ENCODE results near the gene RBM8A.

Gene RBM8A

DNA sequence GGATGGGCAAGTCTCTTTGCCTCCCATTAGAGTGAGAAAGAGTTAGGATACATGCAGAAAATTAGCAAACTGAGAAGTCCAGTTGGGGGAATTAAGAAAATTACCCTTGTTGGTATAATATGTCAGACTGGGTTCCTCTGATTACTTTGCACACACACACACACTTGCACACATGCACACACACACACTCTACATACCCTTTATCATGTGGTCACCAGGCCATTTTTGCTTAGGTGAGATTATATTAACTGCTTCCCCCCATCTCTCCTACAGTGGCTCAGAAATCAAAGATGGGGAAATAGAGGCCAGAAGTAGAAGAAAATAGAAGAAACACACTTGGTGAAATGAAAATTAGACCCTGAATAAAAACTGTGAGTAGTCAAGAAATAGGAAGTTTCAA lies 31.4 kb upstream of the RBM8A start:
- TF ChIP-seq POLR2AphosphoS5 (IDR thresholded peaks at IDR 0.05; ENCODE audit: borderline replicate concordance, low read depth, low read length) (no peak), EZH2 (IDR thresholded peaks at IDR 0.05) (no peak), FOXP2 (optimal IDR thresholded peaks at IDR 0.05; ENCODE audit: control extremely low read depth, extremely low read length, insufficient read depth) (no peak)
- DNase-seq (ENCODE audit: low read depth, low spot score) = no peak
- H3K27ac ChIP-seq = no peak overlapping the region
- H3K9me3 ChIP-seq (ENCODE audit: low read depth, low read length) = no peaks in the 10 kb centered on the region
- H3K9ac ChIP-seq (ENCODE audit: insufficient read length) = no peak overlapping the region
- no peaks in the 10 kb centered on the region for H3K36me3 ChIP-seq (ENCODE audit: insufficient read depth, low read length)
- no peak overlapping the region for H3K4me3 ChIP-seq

GRCh38 chr1:145957443-145958319 lies 30.4 kb upstream of the RBM8A start, which contains the start of gene LIX1L:
TSS of gene LIX1L (minus strand) at chr1:145958017. CDS start at chr1:145957927, 90 bp downstream.
- H3K4me3 ChIP-seq = peak within 1 kb of the TSS; percentile 88
- peak; percentile 81 for TF ChIP-seq POLR2AphosphoS5 (IDR thresholded peaks at IDR 0.05; ENCODE audit: borderline replicate concordance, low read depth, low read length)
- no peak for TF ChIP-seq EZH2 (IDR thresholded peaks at IDR 0.05)
- peak within 1 kb of the TSS; percentile 79 for H3K27ac ChIP-seq
- H3K9me3 ChIP-seq (ENCODE audit: low read depth, low read length) = no peaks in the 10 kb centered on the region
- H3K36me3 ChIP-seq (ENCODE audit: insufficient read depth, low read length) = no peaks in the 10 kb centered on the region; the same call in 1 of the 2 replicates
- H3K9ac ChIP-seq (ENCODE audit: insufficient read length) = peak within 1 kb of the TSS; percentile 81
- DNase-seq (ENCODE audit: low read depth, low spot score) = peak; percentile 88

DNA sequence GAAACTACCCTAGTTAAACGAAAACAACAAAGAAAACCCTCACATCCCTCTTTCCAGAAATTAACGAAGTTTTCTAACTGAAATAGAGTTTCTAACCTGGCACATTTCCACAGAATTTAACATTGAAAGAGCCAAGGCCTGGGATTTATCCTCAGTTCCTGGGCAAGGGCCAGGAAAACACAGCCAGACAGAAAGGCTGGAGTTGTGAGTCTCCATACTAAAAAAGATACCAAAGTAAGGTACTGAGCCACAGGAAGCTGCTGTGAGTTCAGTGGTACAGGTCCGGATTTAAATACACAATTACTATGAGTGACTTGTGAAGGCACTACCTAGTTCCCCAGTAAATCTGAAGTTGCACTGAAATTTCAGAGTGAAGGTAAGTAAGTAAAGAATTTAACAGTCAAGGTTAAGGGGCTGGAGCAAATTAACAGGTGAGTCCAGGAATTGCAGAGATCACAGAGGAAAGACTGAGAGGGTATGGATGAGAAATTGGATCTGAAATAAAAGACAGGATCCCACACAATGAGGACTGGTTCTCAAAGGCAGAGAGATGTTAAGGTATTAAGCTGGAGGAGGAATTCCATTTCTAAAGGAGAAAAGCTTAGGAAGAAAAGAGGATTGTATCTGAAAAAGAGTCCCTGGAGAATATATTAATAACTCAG lies 29.6 kb upstream of the RBM8A start:
- DNase-seq (ENCODE audit: low read depth, low spot score) = no peak
- peak overlapping the region; percentile 81 for H3K9ac ChIP-seq (ENCODE audit: insufficient read length)
- peak overlapping the region; percentile 79 for H3K27ac ChIP-seq
- no peaks in the 10 kb centered on the region; the same call in 1 of the 2 replicates for H3K36me3 ChIP-seq (ENCODE audit: insufficient read depth, low read length)
- no peaks in the 10 kb centered on the region for H3K9me3 ChIP-seq (ENCODE audit: low read depth, low read length)
- TF ChIP-seq POLR2AphosphoS5 (IDR thresholded peaks at IDR 0.05; ENCODE audit: borderline replicate concordance, low read depth, low read length) (no peak), FOXP2 (optimal IDR thresholded peaks at IDR 0.05; ENCODE audit: control extremely low read depth, extremely low read length, insufficient read depth) (no peak), EZH2 (IDR thresholded peaks at IDR 0.05) (no peak)
- H3K4me3 ChIP-seq = peak overlapping the region; percentile 88

DNA sequence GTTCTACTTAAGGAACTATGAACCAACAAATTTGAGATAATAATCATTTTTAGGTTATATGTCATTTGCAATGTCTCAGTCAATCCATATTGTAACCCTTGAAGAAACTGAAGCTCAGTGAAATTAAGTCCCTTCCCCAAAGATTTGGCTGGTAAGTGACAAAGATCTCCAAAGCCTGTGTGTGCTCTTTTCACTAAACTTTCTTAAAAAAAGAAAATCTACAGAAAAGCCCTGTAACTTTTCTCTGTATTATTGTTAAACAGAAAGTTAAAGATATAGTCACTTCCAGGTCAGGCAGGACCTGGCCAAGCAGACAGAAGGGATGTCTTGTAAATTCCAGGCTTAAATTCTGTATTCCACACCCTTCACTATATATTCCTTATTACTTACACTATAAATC lies 29.1 kb upstream of the RBM8A start:
- Histone ChIP-seq H3K27ac (peak overlapping the region; percentile 79; the same call in 1 of the 2 replicates), H3K4me3 (peak overlapping the region; percentile 88), H3K36me3 (ENCODE audit: insufficient read depth, low read length) (no peaks in the 10 kb centered on the region; the same call in 1 of the 2 replicates), H3K9me3 (ENCODE audit: low read depth, low read length) (no peaks in the 10 kb centered on the region), H3K9ac (ENCODE audit: insufficient read length) (peak overlapping the region; percentile 81)
- no peak for DNase-seq (ENCODE audit: low read depth, low spot score)
- TF ChIP-seq FOXP2 (optimal IDR thresholded peaks at IDR 0.05; ENCODE audit: control extremely low read depth, extremely low read length, insufficient read depth) (no peak), EZH2 (IDR thresholded peaks at IDR 0.05) (no peak), POLR2AphosphoS5 (IDR thresholded peaks at IDR 0.05; ENCODE audit: borderline replicate concordance, low read depth, low read length) (no peak)

- H3K36me3 ChIP-seq (ENCODE audit: insufficient read depth, low read length) = no peaks in the 10 kb centered on the region; the same call in 1 of the 2 replicates
- peak overlapping the region; percentile 8 for H3K9ac ChIP-seq (ENCODE audit: insufficient read length)
- no peak overlapping the region for H3K27ac ChIP-seq
- H3K9me3 ChIP-seq (ENCODE audit: low read depth, low read length) = no peaks in the 10 kb centered on the region
- TF ChIP-seq FOXP2 (optimal IDR thresholded peaks at IDR 0.05; ENCODE audit: control extremely low read depth, extremely low read length, insufficient read depth) (no peak), POLR2AphosphoS5 (IDR thresholded peaks at IDR 0.05; ENCODE audit: borderline replicate concordance, low read depth, low read length) (no peak), EZH2 (IDR thresholded peaks at IDR 0.05) (no peak)
- no peak for DNase-seq (ENCODE audit: low read depth, low spot score)
- H3K4me3 ChIP-seq = peak overlapping the region; percentile 88
These were observed 28.2 kb upstream of the RBM8A start for GRCh38 chr1:145955436-145955835.

- Histone ChIP-seq H3K27ac (no peak overlapping the region), H3K9ac (ENCODE audit: insufficient read length) (no peak overlapping the region), H3K9me3 (ENCODE audit: low read depth, low read length) (no peaks in the 10 kb centered on the region), H3K4me3 (no peak overlapping the region), H3K36me3 (ENCODE audit: insufficient read depth, low read length) (peaks cover 2% of the 10 kb centered on the region; the same call in 1 of the 2 replicates)
- DNase-seq (ENCODE audit: low read depth, low spot score) = no peak
- TF ChIP-seq FOXP2 (optimal IDR thresholded peaks at IDR 0.05; ENCODE audit: control extremely low read depth, extremely low read length, insufficient read depth) = no peak
- no peak for TF ChIP-seq EZH2 (IDR thresholded peaks at IDR 0.05)
- no peak for TF ChIP-seq POLR2AphosphoS5 (IDR thresholded peaks at IDR 0.05; ENCODE audit: borderline replicate concordance, low read depth, low read length)
These were observed 26.6 kb upstream of the RBM8A start for GRCh38 chr1:145953861-145954260.

GRCh38 chr1:145952903-145953302 lies 25.6 kb upstream of the RBM8A start:
- Histone ChIP-seq H3K4me3 (no peak overlapping the region), H3K27ac (no peak overlapping the region), H3K9ac (ENCODE audit: insufficient read length) (no peak overlapping the region), H3K9me3 (ENCODE audit: low read depth, low read length) (no peaks in the 10 kb centered on the region), H3K36me3 (ENCODE audit: insufficient read depth, low read length) (peaks cover 6% of the 10 kb centered on the region; the same call in 1 of the 2 replicates)
- no peak for DNase-seq (ENCODE audit: low read depth, low spot score)
- TF ChIP-seq EZH2 (IDR thresholded peaks at IDR 0.05) = no peak
- TF ChIP-seq POLR2AphosphoS5 (IDR thresholded peaks at IDR 0.05; ENCODE audit: borderline replicate concordance, low read depth, low read length) = no peak
- no peak for TF ChIP-seq FOXP2 (optimal IDR thresholded peaks at IDR 0.05; ENCODE audit: control extremely low read depth, extremely low read length, insufficient read depth)

DNA sequence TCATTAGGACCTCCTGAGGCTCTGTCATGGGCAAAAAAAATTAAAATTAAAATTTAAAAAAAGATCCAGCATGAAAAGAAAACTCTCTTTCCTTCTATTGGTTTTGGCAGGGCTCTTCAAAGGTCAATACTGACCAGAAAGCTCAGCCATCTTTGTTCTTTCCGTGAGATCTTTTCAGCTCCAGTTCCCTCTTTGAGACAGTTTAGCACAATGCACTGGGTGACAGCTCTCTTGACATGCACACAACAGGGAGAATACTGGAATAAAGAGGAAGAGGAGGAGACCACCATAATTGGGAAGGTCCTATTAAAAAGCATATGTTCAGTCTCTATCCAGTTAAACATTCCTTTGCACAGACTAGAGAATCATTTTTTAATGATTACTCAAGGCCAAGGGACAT lies 24.2 kb upstream of the RBM8A start:
- peaks cover 11% of the 10 kb centered on the region for H3K36me3 ChIP-seq (ENCODE audit: insufficient read depth, low read length)
- TF ChIP-seq POLR2AphosphoS5 (IDR thresholded peaks at IDR 0.05; ENCODE audit: borderline replicate concordance, low read depth, low read length) (no peak), EZH2 (IDR thresholded peaks at IDR 0.05) (no peak), FOXP2 (optimal IDR thresholded peaks at IDR 0.05; ENCODE audit: control extremely low read depth, extremely low read length, insufficient read depth) (no peak)
- H3K9ac ChIP-seq (ENCODE audit: insufficient read length) = no peak overlapping the region
- DNase-seq (ENCODE audit: low read depth, low spot score) = no peak
- no peak overlapping the region for H3K27ac ChIP-seq
- H3K9me3 ChIP-seq (ENCODE audit: low read depth, low read length) = no peaks in the 10 kb centered on the region
- no peak overlapping the region for H3K4me3 ChIP-seq
